ENCODE results near the gene COL4A2. TPM values are rescaled to one million over a fixed set of nuclear protein-coding genes. Genes with fewer than 3 reads are reported as not detected.

Gene COL4A2
- total RNA-seq, 1 experiment from 2014 or later: 74.5 TPM

- CTCF ChIA-PET: no interaction called here
- Histone ChIP-seq H3K9me3 (ENCODE audit: low read length) (no peaks in the 10 kb centered on the region), H3K36me3 (ENCODE audit: low read depth, low read length) (no peaks in the 10 kb centered on the region), H3K4me2 (ENCODE audit: low read length) (no peak overlapping the region), H3K4me1 (ENCODE audit: insufficient read depth, low read length) (no peaks in the 10 kb centered on the region), H4K20me1 (ENCODE audit: low read length) (no peaks in the 10 kb centered on the region), H3K79me2 (ENCODE audit: low read length) (no peaks in the 10 kb centered on the region), H2AFZ (ENCODE audit: low read length) (no peak overlapping the region), H3K27ac (ENCODE audit: low read length) (no peak overlapping the region), H3K27me3 (ENCODE audit: low read length) (no peaks in the 10 kb centered on the region), H3K9ac (ENCODE audit: low read length) (no peak overlapping the region), H3K4me3 (ENCODE audit: low read length) (no peak overlapping the region), H3F3A (ENCODE audit: low read length, unreplicated experiment) (no peaks in the 10 kb centered on the region), H3K9me2 (replicated peaks; ENCODE audit: low read length) (no peaks in the 10 kb centered on the region)
- no peak for TF ChIP-seq CTCF (conservative IDR thresholded peaks at IDR 0.05; ENCODE audit: low read depth, low read length)
- no peak for TF ChIP-seq EZH2 (IDR thresholded peaks at IDR 0.05; ENCODE audit: low read length, unreplicated experiment)
- TF ChIP-seq EZH2phosphoT487 (IDR thresholded peaks at IDR 0.05; ENCODE audit: borderline replicate concordance, low read length): no peak
- intact Hi-C loops (cut with micrococcal nuclease): no loop called here
- DNase-seq (no peak), ATAC-seq (no peak)
- BruUV-seq (replicated peaks): no TSS peak
- POLR2A ChIA-PET (ENCODE audit: unreplicated experiment): no interaction called here
These were observed 14.0 kb upstream of the COL4A2 start for GRCh38 chr13:110293037-110293436.

- Histone ChIP-seq H3K4me1 (ENCODE audit: insufficient read depth, low read length) (no peaks in the 10 kb centered on the region), H3K4me2 (ENCODE audit: low read length) (no peak overlapping the region), H3K79me2 (ENCODE audit: low read length) (no peaks in the 10 kb centered on the region), H3K9ac (ENCODE audit: low read length) (no peak overlapping the region), H3K27me3 (ENCODE audit: low read length) (no peaks in the 10 kb centered on the region), H3K27ac (ENCODE audit: low read length) (no peak overlapping the region), H3K9me2 (replicated peaks; ENCODE audit: low read length) (no peaks in the 10 kb centered on the region), H4K20me1 (ENCODE audit: low read length) (no peaks in the 10 kb centered on the region), H2AFZ (ENCODE audit: low read length) (no peak overlapping the region), H3K36me3 (ENCODE audit: low read depth, low read length) (no peaks in the 10 kb centered on the region), H3K4me3 (ENCODE audit: low read length) (no peak overlapping the region), H3K9me3 (ENCODE audit: low read length) (no peaks in the 10 kb centered on the region), H3F3A (ENCODE audit: low read length, unreplicated experiment) (no peaks in the 10 kb centered on the region)
- ATAC-seq: no peak
- ChIA-PET CTCF (no interaction called here), POLR2A (ENCODE audit: unreplicated experiment) (no interaction called here)
- BruUV-seq (replicated peaks): no TSS peak
- intact Hi-C loops (cut with micrococcal nuclease): no loop called here
- DNase-seq: no peak
- no peak for TF ChIP-seq CTCF (conservative IDR thresholded peaks at IDR 0.05; ENCODE audit: low read depth, low read length)
- TF ChIP-seq EZH2phosphoT487 (IDR thresholded peaks at IDR 0.05; ENCODE audit: borderline replicate concordance, low read length): no peak
- no peak for TF ChIP-seq EZH2 (IDR thresholded peaks at IDR 0.05; ENCODE audit: low read length, unreplicated experiment)
These were observed 13.4 kb upstream of the COL4A2 start for GRCh38 chr13:110293649-110294048.

GRCh38 chr13:110294146-110294545 lies 12.9 kb upstream of the COL4A2 start:
- no TSS peak for BruUV-seq (replicated peaks)
- POLR2A ChIA-PET (ENCODE audit: unreplicated experiment): no interaction called here
- Histone ChIP-seq H3K27me3 (ENCODE audit: low read length) (no peaks in the 10 kb centered on the region), H3K9me3 (ENCODE audit: low read length) (no peaks in the 10 kb centered on the region), H3K4me1 (ENCODE audit: insufficient read depth, low read length) (no peaks in the 10 kb centered on the region), H3K79me2 (ENCODE audit: low read length) (no peaks in the 10 kb centered on the region), H3K4me2 (ENCODE audit: low read length) (no peak overlapping the region), H3K36me3 (ENCODE audit: low read depth, low read length) (no peaks in the 10 kb centered on the region), H3K9ac (ENCODE audit: low read length) (no peak overlapping the region), H3K4me3 (ENCODE audit: low read length) (no peak overlapping the region), H3F3A (ENCODE audit: low read length, unreplicated experiment) (no peaks in the 10 kb centered on the region), H4K20me1 (ENCODE audit: low read length) (no peaks in the 10 kb centered on the region), H3K27ac (ENCODE audit: low read length) (no peak overlapping the region), H2AFZ (ENCODE audit: low read length) (no peak overlapping the region), H3K9me2 (replicated peaks; ENCODE audit: low read length) (no peaks in the 10 kb centered on the region)
- no peak for DNase-seq
- intact Hi-C loops (cut with micrococcal nuclease): no loop called here
- ATAC-seq: no peak
- CTCF ChIA-PET: no interaction called here
- TF ChIP-seq CTCF (conservative IDR thresholded peaks at IDR 0.05; ENCODE audit: low read depth, low read length): no peak
- TF ChIP-seq EZH2phosphoT487 (IDR thresholded peaks at IDR 0.05; ENCODE audit: borderline replicate concordance, low read length): no peak
- TF ChIP-seq EZH2 (IDR thresholded peaks at IDR 0.05; ENCODE audit: low read length, unreplicated experiment): no peak
